H9 (cell line): ENCODE data around the gene RASGEF1C. TPM values are rescaled to one million over a fixed set of nuclear protein-coding genes. Genes with fewer than 3 reads are reported as not detected.

Source experiments
- DNase-seq: peaks from one replicate; pipeline ENCODE4 v3.0.0-alpha.2; 2017
- H2AFZ ChIP-seq: one replicate; pipeline ENCODE4 v1.6.1; 2013; ENCODE audit warnings: mild to moderate bottlenecking, low read length, control low read depth, moderate library complexity
- H2AK5ac ChIP-seq: 2 replicates; pipeline ENCODE4 v1.6.1; 2013; ENCODE audit warnings: low read length, control low read depth, mixed read lengths; ENCODE audit not compliant: insufficient read length
- H2BK120ac ChIP-seq: one replicate; pipeline ENCODE4 v1.6.1; 2013; ENCODE audit warnings: low read depth, mild to moderate bottlenecking, low read length, control low read depth, inconsistent platforms; ENCODE audit not compliant: poor library complexity, severe bottlenecking
- H2BK12ac ChIP-seq: 2 replicates; pipeline ENCODE4 v1.6.1; 2013; ENCODE audit warnings: low read length, control low read depth, mixed read lengths, low read depth; ENCODE audit not compliant: insufficient read length
- H2BK15ac ChIP-seq: 2 replicates; pipeline ENCODE4 v1.6.1; 2013; ENCODE audit warnings: low read depth, low read length, control low read depth
- H2BK20ac ChIP-seq: one replicate; pipeline ENCODE4 v1.6.1; 2013; ENCODE audit warnings: low read depth, mild to moderate bottlenecking, low read length, control low read depth, inconsistent platforms; ENCODE audit not compliant: poor library complexity, severe bottlenecking
- H2BK5ac ChIP-seq: 2 replicates; pipeline ENCODE4 v1.6.1; 2013; ENCODE audit warnings: low read length, control low read depth, mixed read lengths; ENCODE audit not compliant: insufficient read length
- H3K14ac ChIP-seq: 2 replicates; pipeline ENCODE4 v1.6.1; 2013; ENCODE audit warnings: low read length, control low read depth; ENCODE audit not compliant: insufficient read depth
- H3K18ac ChIP-seq: 2 replicates; pipeline ENCODE4 v1.6.1; 2013; ENCODE audit warnings: low read depth, mild to moderate bottlenecking, mixed read lengths, low read length, control low read depth; ENCODE audit not compliant: insufficient read length
- H3K23ac ChIP-seq: 2 replicates; pipeline ENCODE4 v1.6.1; 2013; ENCODE audit warnings: low read length, control low read depth, mixed read lengths, low read depth; ENCODE audit not compliant: insufficient read length
- H3K23me2 ChIP-seq: 2 replicates; pipeline ENCODE4 v1.6.1; 2013; ENCODE audit warnings: low read depth, mild to moderate bottlenecking, mixed read lengths, low read length, control low read depth; ENCODE audit not compliant: insufficient read length, poor library complexity, severe bottlenecking
- H3K27ac ChIP-seq: 2 replicates; pipeline ENCODE4 v1.5.1; 2013; ENCODE audit warnings: low read length, control low read depth, mixed read lengths, low read depth; ENCODE audit not compliant: insufficient read length
- H3K27me3 ChIP-seq: 2 replicates; pipeline ENCODE4 v1.6.1; 2013; ENCODE audit warnings: low read length, control low read depth, inconsistent platforms; ENCODE audit not compliant: insufficient read depth
- H3K4ac ChIP-seq: 2 replicates; pipeline ENCODE4 v1.6.1; 2013; ENCODE audit warnings: low read depth, mild to moderate bottlenecking, control low read depth, inconsistent platforms, low read length, moderate library complexity
- H3K4me1 ChIP-seq: 2 replicates; pipeline ENCODE4 v1.6.1; 2013; ENCODE audit warnings: low read length, control low read depth, inconsistent platforms; ENCODE audit not compliant: insufficient read depth
- H3K4me2 ChIP-seq: 2 replicates; pipeline ENCODE4 v1.6.1; 2013; ENCODE audit warnings: low read length, control low read depth, mixed read lengths; ENCODE audit not compliant: insufficient read length, insufficient read depth
- H3K56ac ChIP-seq: 2 replicates; pipeline ENCODE4 v1.6.1; 2013; ENCODE audit warnings: low read depth, mild to moderate bottlenecking, mixed read lengths, low read length, control low read depth; ENCODE audit not compliant: insufficient read length
- H3K79me1 ChIP-seq: 2 replicates; pipeline ENCODE4 v1.6.1; 2013; ENCODE audit warnings: low read depth, mild to moderate bottlenecking, moderate library complexity, low read length, control low read depth, inconsistent platforms; ENCODE audit not compliant: insufficient read depth, poor library complexity, severe bottlenecking
- H3K79me2 ChIP-seq: 2 replicates; pipeline ENCODE4 v1.6.1; 2013; ENCODE audit warnings: low read length, control low read depth, inconsistent platforms; ENCODE audit not compliant: insufficient read depth
- H3K9ac ChIP-seq: 2 replicates; pipeline ENCODE4 v1.6.1; 2013; ENCODE audit warnings: low read length, control low read depth, mixed read lengths; ENCODE audit not compliant: insufficient read length; ENCODE audit errors: extremely low read depth
- H3K9me3 ChIP-seq: one replicate; pipeline ENCODE4 v1.6.1; 2013; ENCODE audit warnings: low read depth, low read length, inconsistent platforms; ENCODE audit not compliant: control insufficient read depth
- H3T11ph ChIP-seq: one replicate; pipeline ENCODE4 v1.6.1; 2013; ENCODE audit warnings: mild to moderate bottlenecking, low read length, control low read depth, inconsistent platforms
- H4K20me1 ChIP-seq: one replicate; pipeline ENCODE4 v1.6.1; 2013; ENCODE audit not compliant: control insufficient read depth, insufficient read length, insufficient read depth
- H4K5ac ChIP-seq: 2 replicates; pipeline ENCODE4 v1.6.1; 2013; ENCODE audit warnings: low read depth, mild to moderate bottlenecking, mixed read lengths, low read length, control low read depth; ENCODE audit not compliant: insufficient read length
- H4K8ac ChIP-seq: replicated peaks from 2 replicates; pipeline ENCODE4 v1.6.1; 2013; ENCODE audit warnings: low read length, control low read depth, mixed read lengths, low read depth; ENCODE audit not compliant: insufficient read length
- H4K91ac ChIP-seq: 2 replicates; pipeline ENCODE4 v1.6.1; 2013; ENCODE audit warnings: low read depth, mild to moderate bottlenecking, moderate library complexity, mixed read lengths, low read length, control low read depth; ENCODE audit not compliant: insufficient read length
- H3K27ac Mint-ChIP-seq, 3 experiments: 2 replicates in 2 of 3; 3 replicates in 1 of 3; pipeline ENCODE4 v1.8.0; 2020 to 2021; ENCODE audit warnings: mixed read lengths in 3 of 3, mild to moderate bottlenecking in 1 of 3, moderate library complexity in 1 of 3
- H3K27me3 Mint-ChIP-seq: 2 replicates; pipeline ENCODE4 v1.8.0; 2021; ENCODE audit warnings: low read depth, mild to moderate bottlenecking, moderate library complexity, mixed read lengths
- H3K36me3 Mint-ChIP-seq, 3 experiments: 2 replicates in 2 of 3; 3 replicates in 1 of 3; pipeline ENCODE4 v1.8.0; 2020 to 2021; ENCODE audit warnings: low read depth in 3 of 3, mixed read lengths in 3 of 3; ENCODE audit not compliant: insufficient read depth in 1 of 3
- H3K4me1 Mint-ChIP-seq, 2 experiments: 2 replicates each; pipeline ENCODE4 v1.8.0; 2020; ENCODE audit warnings: mixed read lengths in 2 of 2
- H3K4me3 Mint-ChIP-seq, 2 experiments: 2 replicates in 1 of 2; 3 replicates in 1 of 2; pipeline ENCODE4 v1.8.0; 2020 to 2021; ENCODE audit warnings: mild to moderate bottlenecking in 2 of 2, mixed read lengths in 2 of 2, moderate library complexity in 1 of 2
- H3K9me3 Mint-ChIP-seq, 2 experiments: 2 replicates in 1 of 2; 3 replicates in 1 of 2; pipeline ENCODE4 v1.8.0; 2020; ENCODE audit warnings: mild to moderate bottlenecking in 2 of 2, mixed read lengths in 2 of 2, moderate library complexity in 1 of 2
- WGBS: extraction: QIAGEN DNeasy Blood & Tissue Kit; methylation state at CpG from one replicate; pipeline ENCODE4 v1.1.7; 2013; ENCODE audit warnings: missing lambda C conversion rate, low lambda C conversion rate, mixed read lengths; ENCODE audit not compliant: insufficient read length; ENCODE audit errors: extremely low coverage; 5-methylcytosine and 5-hydroxymethylcytosine counted together
- total RNA-seq: library from RNA; stranded (reverse); gene quantifications from 2 replicates; pipeline ENCODE4 v1.2.1, GENCODE V29; 2021
- TF ChIP-seq, protein P1 (sequence below): fragments of 200-600 bp; sonication (generic); conservative IDR thresholded peaks from 3 replicates; pipeline ENCODE4 v1.8.0; 2021; ENCODE audit warnings: antibody characterized with exemption, mild to moderate bottlenecking

Gene RASGEF1C
- total RNA-seq, 1 experiment from 2014 or later, result 0.83 TPM

DNA sequence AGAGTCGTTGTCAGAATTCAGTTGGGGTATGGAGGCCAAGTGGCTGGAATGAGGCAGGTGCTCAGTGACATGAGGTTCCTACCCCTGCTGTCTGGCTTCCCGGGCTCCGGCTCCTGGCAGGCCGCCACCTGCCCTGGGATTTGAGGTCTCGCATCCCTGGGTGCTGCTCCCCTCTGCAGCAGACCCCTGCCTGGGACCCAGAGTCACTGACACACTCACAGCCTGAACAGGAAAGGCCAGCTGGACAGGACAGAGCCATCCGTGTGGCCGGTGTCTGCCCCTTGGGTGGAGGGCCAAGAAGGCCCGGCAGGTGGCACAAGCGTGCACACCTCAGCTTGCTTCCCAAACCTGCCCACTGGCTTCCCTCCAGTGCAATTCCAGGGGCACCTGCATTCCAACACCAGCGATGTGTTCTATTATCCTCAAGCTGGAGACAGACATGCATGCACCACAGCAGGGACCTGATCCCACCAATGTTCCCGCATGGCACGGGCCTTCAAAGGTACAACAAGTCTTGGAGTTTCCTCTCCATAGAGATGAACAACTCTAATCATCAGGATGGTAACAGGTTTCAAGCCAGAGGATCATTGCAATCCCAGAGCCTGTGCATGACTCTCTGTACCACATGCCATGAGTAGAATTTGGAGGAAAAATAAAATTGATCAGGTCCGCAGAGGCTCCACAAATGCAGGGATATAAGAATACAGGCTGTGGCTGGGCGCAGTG lies 91.8 kb downstream of the RASGEF1C start:
- Histone ChIP-seq H2BK120ac (no peak overlapping the region), H3K79me1 (no peaks in the 10 kb centered on the region), H3K23me2 (no peaks in the 10 kb centered on the region), H3K27ac (no peak overlapping the region), H3K18ac (no peak overlapping the region), H2AK5ac (no peak overlapping the region), H3K79me2 (no peaks in the 10 kb centered on the region), H4K5ac (no peak overlapping the region), H3K9ac (no peak overlapping the region), H2AFZ (no peak overlapping the region), H4K91ac (no peak overlapping the region), H2BK5ac (no peak overlapping the region), H2BK20ac (no peak overlapping the region), H3K4me2 (no peak overlapping the region), H4K8ac (no peak overlapping the region), H3K56ac (no peak overlapping the region), H3K4ac (no peak overlapping the region), H3K23ac (no peak overlapping the region), H3K9me3 (no peaks in the 10 kb centered on the region), H2BK12ac (no peak overlapping the region), H2BK15ac (no peak overlapping the region), H3T11ph (no peak overlapping the region), H4K20me1 (no peaks in the 10 kb centered on the region), H3K27me3 (no peaks in the 10 kb centered on the region), H3K4me1 (no peaks in the 10 kb centered on the region), H3K14ac (no peak overlapping the region)
- Mint-ChIP-seq H3K4me1 (peaks cover 0 to 11% of the 10 kb centered on the region in 2 experiments; a peak in 2 of 4 replicates), H3K9me3 (no peaks in the 10 kb centered on the region; a peak in 1 of 5 replicates), H3K36me3 (peaks cover 0 to 2% (median 0%) of the 10 kb centered on the region in 3 experiments; a peak in 1 of 7 replicates), H3K4me3 (no peak overlapping the region), H3K27ac (peak overlapping the region in 1 of 3 experiments; percentile 70; a peak in 1 of 7 replicates), H3K27me3 (no peaks in the 10 kb centered on the region)
- TF ChIP-seq, protein P1, sequence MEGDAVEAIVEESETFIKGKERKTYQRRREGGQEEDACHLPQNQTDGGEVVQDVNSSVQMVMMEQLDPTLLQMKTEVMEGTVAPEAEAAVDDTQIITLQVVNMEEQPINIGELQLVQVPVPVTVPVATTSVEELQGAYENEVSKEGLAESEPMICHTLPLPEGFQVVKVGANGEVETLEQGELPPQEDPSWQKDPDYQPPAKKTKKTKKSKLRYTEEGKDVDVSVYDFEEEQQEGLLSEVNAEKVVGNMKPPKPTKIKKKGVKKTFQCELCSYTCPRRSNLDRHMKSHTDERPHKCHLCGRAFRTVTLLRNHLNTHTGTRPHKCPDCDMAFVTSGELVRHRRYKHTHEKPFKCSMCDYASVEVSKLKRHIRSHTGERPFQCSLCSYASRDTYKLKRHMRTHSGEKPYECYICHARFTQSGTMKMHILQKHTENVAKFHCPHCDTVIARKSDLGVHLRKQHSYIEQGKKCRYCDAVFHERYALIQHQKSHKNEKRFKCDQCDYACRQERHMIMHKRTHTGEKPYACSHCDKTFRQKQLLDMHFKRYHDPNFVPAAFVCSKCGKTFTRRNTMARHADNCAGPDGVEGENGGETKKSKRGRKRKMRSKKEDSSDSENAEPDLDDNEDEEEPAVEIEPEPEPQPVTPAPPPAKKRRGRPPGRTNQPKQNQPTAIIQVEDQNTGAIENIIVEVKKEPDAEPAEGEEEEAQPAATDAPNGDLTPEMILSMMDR, result peak; percentile 45
- peak; percentile 42 for DNase-seq
- WGBS, result no CpG with 5 or more reads among the region's 14 CpGs
